ENCODE data around the gene BRF1. TPM values are rescaled to one million over a fixed set of nuclear protein-coding genes. Genes with fewer than 3 reads are reported as not detected.
A peak's percentile ranks its signal among the peaks of the same experiment; 100 is the strongest.

Gene BRF1
- total RNA-seq, 1 experiment from 2014 or later, result 26.4 TPM

GRCh38 chr14:105197211-105197641 is 103.6 kb downstream of the BRF1 start:
- DNase-seq (ENCODE audit: low spot score) (no peak), ATAC-seq (no peak)
- ChIA-PET CTCF (interaction anchor here (1.2 to 6.3 kb wide), 3 partner anchors 16 to 107 kb away, joined by 6 to 33 read pairs (median 21); partner anchors contain the start of genes JAG2 and NUDT14), POLR2A (no interaction called here)
- TF ChIP-seq IRF1 (CRISPR knock-in tag; IDR thresholded peaks at IDR 0.05) (no peak), ELF4 (CRISPR knock-in tag; IDR thresholded peaks at IDR 0.05; ENCODE audit: low read depth) (no peak), ZNF317 (CRISPR knock-in tag; IDR thresholded peaks at IDR 0.05; ENCODE audit: borderline replicate concordance, low read depth) (no peak), NR1H2 (CRISPR knock-in tag; IDR thresholded peaks at IDR 0.05) (no peak), MLX (CRISPR knock-in tag; IDR thresholded peaks at IDR 0.05) (no peak)
- TF ChIP-seq, protein P1, sequence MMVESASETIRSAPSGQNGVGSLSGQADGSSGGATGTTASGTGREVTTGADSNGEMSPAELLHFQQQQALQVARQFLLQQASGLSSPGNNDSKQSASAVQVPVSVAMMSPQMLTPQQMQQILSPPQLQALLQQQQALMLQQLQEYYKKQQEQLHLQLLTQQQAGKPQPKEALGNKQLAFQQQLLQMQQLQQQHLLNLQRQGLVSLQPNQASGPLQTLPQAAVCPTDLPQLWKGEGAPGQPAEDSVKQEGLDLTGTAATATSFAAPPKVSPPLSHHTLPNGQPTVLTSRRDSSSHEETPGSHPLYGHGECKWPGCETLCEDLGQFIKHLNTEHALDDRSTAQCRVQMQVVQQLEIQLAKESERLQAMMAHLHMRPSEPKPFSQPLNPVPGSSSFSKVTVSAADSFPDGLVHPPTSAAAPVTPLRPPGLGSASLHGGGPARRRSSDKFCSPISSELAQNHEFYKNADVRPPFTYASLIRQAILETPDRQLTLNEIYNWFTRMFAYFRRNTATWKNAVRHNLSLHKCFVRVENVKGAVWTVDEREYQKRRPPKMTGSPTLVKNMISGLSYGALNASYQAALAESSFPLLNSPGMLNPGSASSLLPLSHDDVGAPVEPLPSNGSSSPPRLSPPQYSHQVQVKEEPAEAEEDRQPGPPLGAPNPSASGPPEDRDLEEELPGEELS (CRISPR knock-in tag; IDR thresholded peaks at IDR 0.05), result no peak
- H3K27ac Mint-ChIP-seq, result no peak overlapping the region
- H3K4me1 Mint-ChIP-seq, result peaks cover 9% of the 10 kb centered on the region
- peaks cover 24% of the 10 kb centered on the region for H3K27me3 Mint-ChIP-seq (ENCODE audit: low read depth)
- no peaks in the 10 kb centered on the region for H3K36me3 Mint-ChIP-seq
- no peak overlapping the region for H3K4me3 Mint-ChIP-seq
- no peaks in the 10 kb centered on the region for H3K9me3 Mint-ChIP-seq

DNA sequence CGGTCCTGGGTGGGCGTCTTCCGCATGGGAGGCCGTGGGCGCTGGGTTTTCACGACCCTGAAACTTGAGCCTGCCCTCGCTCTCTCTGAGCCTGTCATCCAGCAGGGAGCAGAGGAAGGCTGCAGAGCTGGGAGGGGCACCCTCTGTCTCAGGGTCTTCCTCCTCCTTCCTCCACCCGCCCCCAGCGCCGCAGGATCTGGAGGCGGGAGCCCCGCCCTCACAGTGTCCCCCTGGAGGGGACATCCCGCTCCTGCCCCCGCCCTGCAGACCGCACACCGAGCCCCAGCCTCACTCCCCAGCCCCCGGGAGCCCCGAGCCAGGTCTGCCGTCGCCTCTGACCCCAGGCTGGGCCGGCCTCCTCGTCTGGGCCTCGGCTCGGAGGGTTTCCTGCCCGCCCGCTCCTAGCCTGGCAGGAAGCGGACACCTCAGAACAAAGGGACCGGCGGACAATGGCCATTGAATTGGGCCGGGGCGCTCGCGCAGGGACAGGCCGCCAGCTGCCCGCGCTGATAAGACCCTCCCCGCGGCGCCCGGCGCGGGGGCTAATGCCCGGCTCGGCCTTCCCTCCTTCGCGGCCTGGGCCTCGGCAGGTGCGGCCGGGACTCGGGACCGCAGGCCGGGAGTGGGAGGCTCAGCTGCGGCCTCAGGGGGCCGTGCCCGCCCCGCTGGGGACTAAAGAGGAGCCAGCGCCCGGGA is 104.4 kb downstream of the BRF1 start:
- Mint-ChIP-seq H3K36me3 (no peaks in the 10 kb centered on the region), H3K4me1 (peaks cover 9% of the 10 kb centered on the region), H3K4me3 (peak overlapping the region; percentile 8; the same call in 1 of the 2 replicates), H3K27me3 (ENCODE audit: low read depth) (peaks cover 24% of the 10 kb centered on the region), H3K9me3 (no peaks in the 10 kb centered on the region), H3K27ac (no peak overlapping the region)
- ChIA-PET CTCF (interaction anchor here (0.5 to 6.3 kb wide), 7 partner anchors 11 to 284 kb away, joined by 3 to 33 read pairs (median 6); partner anchors contain the start of genes JAG2 and NUDT14), POLR2A (no interaction called here)
- peak; percentile 40 for ATAC-seq
- DNase-seq (ENCODE audit: low spot score), result peak; percentile 55
- TF ChIP-seq HMGXB4 (CRISPR knock-in tag; IDR thresholded peaks at IDR 0.05) (peak; percentile 46; the same call in 1 of the 2 replicates), TP53 (CRISPR knock-in tag; IDR thresholded peaks at IDR 0.05) (peak; percentile 51; the same call in 1 of the 2 replicates), USF2 (CRISPR knock-in tag; IDR thresholded peaks at IDR 0.05) (0 out of 2 replicates have a peak, but pooled peaks have one; percentile 20), TEAD4 (CRISPR knock-in tag; IDR thresholded peaks at IDR 0.05) (no peak), ESRRA (CRISPR knock-in tag; IDR thresholded peaks at IDR 0.05; ENCODE audit: borderline replicate concordance) (no peak), GABPB1 (CRISPR knock-in tag; IDR thresholded peaks at IDR 0.05) (no peak), SP1 (CRISPR knock-in tag; conservative IDR thresholded peaks at IDR 0.05) (0 out of 2 replicates have a peak, but pooled peaks have one; percentile 40), ZBTB21 (CRISPR knock-in tag; IDR thresholded peaks at IDR 0.05; ENCODE audit: borderline replicate concordance) (0 out of 2 replicates have a peak, but pooled peaks have one; percentile 42), TEAD1 (CRISPR knock-in tag; IDR thresholded peaks at IDR 0.05) (0 out of 2 replicates have a peak, but pooled peaks have one; percentile 35), ETV6 (CRISPR knock-in tag; IDR thresholded peaks at IDR 0.05) (0 out of 2 replicates have a peak, but pooled peaks have one; percentile 47)
- TF ChIP-seq, protein P1 (CRISPR knock-in tag; IDR thresholded peaks at IDR 0.05), result peak; percentile 61; the same call in 1 of the 2 replicates
- TF ChIP-seq, protein P2, sequence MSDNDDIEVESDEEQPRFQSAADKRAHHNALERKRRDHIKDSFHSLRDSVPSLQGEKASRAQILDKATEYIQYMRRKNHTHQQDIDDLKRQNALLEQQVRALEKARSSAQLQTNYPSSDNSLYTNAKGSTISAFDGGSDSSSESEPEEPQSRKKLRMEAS (CRISPR knock-in tag; IDR thresholded peaks at IDR 0.05), result 0 out of 2 replicates have a peak, but pooled peaks have one; percentile 17
- TF ChIP-seq, protein P3, sequence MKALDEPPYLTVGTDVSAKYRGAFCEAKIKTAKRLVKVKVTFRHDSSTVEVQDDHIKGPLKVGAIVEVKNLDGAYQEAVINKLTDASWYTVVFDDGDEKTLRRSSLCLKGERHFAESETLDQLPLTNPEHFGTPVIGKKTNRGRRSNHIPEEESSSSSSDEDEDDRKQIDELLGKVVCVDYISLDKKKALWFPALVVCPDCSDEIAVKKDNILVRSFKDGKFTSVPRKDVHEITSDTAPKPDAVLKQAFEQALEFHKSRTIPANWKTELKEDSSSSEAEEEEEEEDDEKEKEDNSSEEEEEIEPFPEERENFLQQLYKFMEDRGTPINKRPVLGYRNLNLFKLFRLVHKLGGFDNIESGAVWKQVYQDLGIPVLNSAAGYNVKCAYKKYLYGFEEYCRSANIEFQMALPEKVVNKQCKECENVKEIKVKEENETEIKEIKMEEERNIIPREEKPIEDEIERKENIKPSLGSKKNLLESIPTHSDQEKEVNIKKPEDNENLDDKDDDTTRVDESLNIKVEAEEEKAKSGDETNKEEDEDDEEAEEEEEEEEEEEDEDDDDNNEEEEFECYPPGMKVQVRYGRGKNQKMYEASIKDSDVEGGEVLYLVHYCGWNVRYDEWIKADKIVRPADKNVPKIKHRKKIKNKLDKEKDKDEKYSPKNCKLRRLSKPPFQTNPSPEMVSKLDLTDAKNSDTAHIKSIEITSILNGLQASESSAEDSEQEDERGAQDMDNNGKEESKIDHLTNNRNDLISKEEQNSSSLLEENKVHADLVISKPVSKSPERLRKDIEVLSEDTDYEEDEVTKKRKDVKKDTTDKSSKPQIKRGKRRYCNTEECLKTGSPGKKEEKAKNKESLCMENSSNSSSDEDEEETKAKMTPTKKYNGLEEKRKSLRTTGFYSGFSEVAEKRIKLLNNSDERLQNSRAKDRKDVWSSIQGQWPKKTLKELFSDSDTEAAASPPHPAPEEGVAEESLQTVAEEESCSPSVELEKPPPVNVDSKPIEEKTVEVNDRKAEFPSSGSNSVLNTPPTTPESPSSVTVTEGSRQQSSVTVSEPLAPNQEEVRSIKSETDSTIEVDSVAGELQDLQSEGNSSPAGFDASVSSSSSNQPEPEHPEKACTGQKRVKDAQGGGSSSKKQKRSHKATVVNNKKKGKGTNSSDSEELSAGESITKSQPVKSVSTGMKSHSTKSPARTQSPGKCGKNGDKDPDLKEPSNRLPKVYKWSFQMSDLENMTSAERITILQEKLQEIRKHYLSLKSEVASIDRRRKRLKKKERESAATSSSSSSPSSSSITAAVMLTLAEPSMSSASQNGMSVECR (CRISPR knock-in tag; IDR thresholded peaks at IDR 0.05; ENCODE audit: borderline replicate concordance), result no peak

Data from WTC11 (cell line).